PFSK-1 (cell line): ENCODE results near the gene RXFP1.

ENCODE experiments used
- FOXP2 ChIP-seq: optimal IDR thresholded peaks from 2 replicates; pipeline ENCODE3; 2011; ENCODE audit warnings: borderline replicate concordance, control low read depth, inconsistent platforms; ENCODE audit not compliant: insufficient read depth; ENCODE audit errors: extremely low read length, extremely low read depth
- POLR2AphosphoS5 ChIP-seq: IDR thresholded peaks from 2 replicates; pipeline ENCODE4 v1.6.1; 2012; ENCODE audit warnings: low read depth, mild to moderate bottlenecking, control low read depth, low read length, moderate library complexity
- SIN3A ChIP-seq: IDR thresholded peaks from 2 replicates; pipeline ENCODE4 v1.6.1; 2012; ENCODE audit warnings: mild to moderate bottlenecking, low read length, moderate library complexity, borderline replicate concordance; ENCODE audit not compliant: insufficient read depth
- TAF1 ChIP-seq: IDR thresholded peaks from 2 replicates; pipeline ENCODE4 v1.6.1; 2012; ENCODE audit warnings: low read length, control low read depth, borderline replicate concordance; ENCODE audit not compliant: insufficient read depth
- TF ChIP-seq, protein P1 (sequence below), 2 experiments: IDR thresholded peaks; 2 replicates each; pipeline versions ENCODE4 v1.6.1 to v1.8.0; 2011 to 2012; ENCODE audit warnings: low read depth in 2 of 2, low read length in 2 of 2, control low read depth in 1 of 2, inconsistent platforms in 1 of 2, mild to moderate bottlenecking in 1 of 2, moderate library complexity in 1 of 2; ENCODE audit not compliant: insufficient read depth in 1 of 2

DNA sequence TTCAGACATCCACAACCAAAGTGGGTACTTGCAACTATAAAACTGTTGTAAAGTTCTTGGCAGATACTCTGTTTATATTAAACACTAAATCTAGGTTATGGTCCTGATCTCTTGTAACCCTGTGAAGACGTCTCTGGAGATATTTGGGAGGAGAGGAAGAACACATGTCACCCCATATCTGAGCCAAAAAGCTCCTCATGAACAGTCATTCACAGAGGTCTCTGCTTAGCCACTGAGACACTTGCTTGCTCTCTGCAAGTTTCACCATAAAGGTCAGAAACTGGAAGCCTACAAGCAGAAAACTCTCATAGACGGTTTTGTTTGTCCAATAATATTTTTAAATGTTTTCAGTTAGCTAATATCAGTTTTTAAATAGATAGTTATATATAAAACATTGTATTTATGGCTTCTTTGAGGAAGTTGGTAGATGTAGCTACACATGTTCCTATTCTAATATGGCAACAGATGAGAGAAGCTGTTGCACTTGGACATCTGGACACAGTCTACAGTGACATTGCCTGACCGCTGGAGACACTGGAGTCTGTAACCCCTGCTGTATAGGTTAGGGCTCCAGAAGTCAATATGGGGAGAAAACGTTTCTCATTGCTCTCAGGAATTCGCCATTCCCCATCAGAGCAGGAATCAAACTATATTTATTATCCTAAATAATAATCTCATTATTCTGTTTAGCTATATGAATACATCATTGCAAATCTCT is 76.4 kb downstream of the RXFP1 start:
- no peak for TF ChIP-seq POLR2AphosphoS5
- TF ChIP-seq, protein P1, sequence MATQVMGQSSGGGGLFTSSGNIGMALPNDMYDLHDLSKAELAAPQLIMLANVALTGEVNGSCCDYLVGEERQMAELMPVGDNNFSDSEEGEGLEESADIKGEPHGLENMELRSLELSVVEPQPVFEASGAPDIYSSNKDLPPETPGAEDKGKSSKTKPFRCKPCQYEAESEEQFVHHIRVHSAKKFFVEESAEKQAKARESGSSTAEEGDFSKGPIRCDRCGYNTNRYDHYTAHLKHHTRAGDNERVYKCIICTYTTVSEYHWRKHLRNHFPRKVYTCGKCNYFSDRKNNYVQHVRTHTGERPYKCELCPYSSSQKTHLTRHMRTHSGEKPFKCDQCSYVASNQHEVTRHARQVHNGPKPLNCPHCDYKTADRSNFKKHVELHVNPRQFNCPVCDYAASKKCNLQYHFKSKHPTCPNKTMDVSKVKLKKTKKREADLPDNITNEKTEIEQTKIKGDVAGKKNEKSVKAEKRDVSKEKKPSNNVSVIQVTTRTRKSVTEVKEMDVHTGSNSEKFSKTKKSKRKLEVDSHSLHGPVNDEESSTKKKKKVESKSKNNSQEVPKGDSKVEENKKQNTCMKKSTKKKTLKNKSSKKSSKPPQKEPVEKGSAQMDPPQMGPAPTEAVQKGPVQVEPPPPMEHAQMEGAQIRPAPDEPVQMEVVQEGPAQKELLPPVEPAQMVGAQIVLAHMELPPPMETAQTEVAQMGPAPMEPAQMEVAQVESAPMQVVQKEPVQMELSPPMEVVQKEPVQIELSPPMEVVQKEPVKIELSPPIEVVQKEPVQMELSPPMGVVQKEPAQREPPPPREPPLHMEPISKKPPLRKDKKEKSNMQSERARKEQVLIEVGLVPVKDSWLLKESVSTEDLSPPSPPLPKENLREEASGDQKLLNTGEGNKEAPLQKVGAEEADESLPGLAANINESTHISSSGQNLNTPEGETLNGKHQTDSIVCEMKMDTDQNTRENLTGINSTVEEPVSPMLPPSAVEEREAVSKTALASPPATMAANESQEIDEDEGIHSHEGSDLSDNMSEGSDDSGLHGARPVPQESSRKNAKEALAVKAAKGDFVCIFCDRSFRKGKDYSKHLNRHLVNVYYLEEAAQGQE (IDR thresholded peaks at IDR 0.05; ENCODE audit: insufficient read depth in 1 of 2, low read depth in 2 of 2, low read length in 2 of 2), result no peak
- TF ChIP-seq SIN3A, result no peak
- TF ChIP-seq TAF1, result no peak
- no peak for TF ChIP-seq FOXP2
